CD8-positive, alpha-beta memory T cell (primary cell): ENCODE data around the gene CRPPA. TPM values are rescaled to one million over a fixed set of nuclear protein-coding genes. Genes with fewer than 3 reads are reported as not detected.

Source experiments
- CTCF ChIA-PET: fragments of 350-600 bp; sonication (Branson Sonifier 250); formaldehyde crosslinking; loops from one replicate; lab custom pipeline; 2021; ENCODE audit warnings: antibody characterized with exemption; lab: Charles Lee
- POLR2A ChIA-PET: fragments of 350-600 bp; sonication (Branson Sonifier 250); formaldehyde crosslinking; loops from one replicate; lab custom pipeline; 2021; ENCODE audit warnings: antibody characterized with exemption; lab: Charles Lee
- DNase-seq, 5 donors: peaks; one replicate each; pipeline versions ENCODE4 v3.0.0 to v3.0.0-alpha.2; 2020 to 2022; ENCODE audit warnings: mixed read lengths in 1 of 5
- H3K27ac ChIP-seq: one replicate; pipeline ENCODE4 v1.7.0; 2013; ENCODE audit warnings: low read depth, mild to moderate bottlenecking, low read length, moderate library complexity
- H3K27me3 ChIP-seq: 2 replicates; pipeline ENCODE4 v1.7.0; 2013; ENCODE audit warnings: low read length, mild to moderate bottlenecking; ENCODE audit not compliant: insufficient read depth, poor library complexity, severe bottlenecking
- H3K36me3 ChIP-seq: 2 replicates; pipeline ENCODE4 v1.7.0; 2013; ENCODE audit warnings: mild to moderate bottlenecking, low read length, moderate library complexity; ENCODE audit not compliant: insufficient read depth
- H3K4me1 ChIP-seq: 2 replicates; pipeline ENCODE4 v1.7.0; 2013; ENCODE audit warnings: mild to moderate bottlenecking, low read length, moderate library complexity; ENCODE audit not compliant: insufficient read depth
- H3K4me3 ChIP-seq: 2 replicates; pipeline ENCODE4 v1.7.0; 2013; ENCODE audit warnings: mild to moderate bottlenecking, low read length
- H3K9me3 ChIP-seq: 2 replicates; pipeline ENCODE4 v1.7.0; 2013; ENCODE audit warnings: mild to moderate bottlenecking, low read length
- H3K27ac Mint-ChIP-seq, 8 donors: one replicate each; pipeline ENCODE4 v1.8.0; 2020 to 2021; ENCODE audit warnings: mixed read lengths in 8 of 8, mild to moderate bottlenecking in 6 of 8, inconsistent platforms in 3 of 8, moderate library complexity in 3 of 8
- H3K27me3 Mint-ChIP-seq, 2 donors: one replicate each; pipeline ENCODE4 v1.8.0; 2020 to 2021; ENCODE audit warnings: mixed read lengths in 2 of 2, mild to moderate bottlenecking in 1 of 2, moderate library complexity in 1 of 2
- H3K36me3 Mint-ChIP-seq, 3 donors: one replicate each; pipeline ENCODE4 v1.8.0; 2020 to 2021; ENCODE audit warnings: mixed read lengths in 3 of 3, inconsistent platforms in 1 of 3, mild to moderate bottlenecking in 1 of 3
- H3K4me1 Mint-ChIP-seq, 3 donors: one replicate each; pipeline ENCODE4 v1.8.0; 2020 to 2021; ENCODE audit warnings: mixed read lengths in 3 of 3, inconsistent platforms in 1 of 3, mild to moderate bottlenecking in 1 of 3
- H3K4me3 Mint-ChIP-seq, 7 donors: one replicate each; pipeline ENCODE4 v1.8.0; 2020 to 2021; ENCODE audit warnings: mixed read lengths in 7 of 7, mild to moderate bottlenecking in 6 of 7, moderate library complexity in 4 of 7, inconsistent platforms in 2 of 7
- H3K9me3 Mint-ChIP-seq, 5 donors: one replicate each; pipeline ENCODE4 v1.8.0; 2020 to 2022; ENCODE audit warnings: mixed read lengths in 5 of 5, mild to moderate bottlenecking in 3 of 5, moderate library complexity in 2 of 5, inconsistent platforms in 1 of 5
- polyA plus RNA-seq: library from polyadenylated mRNA; unstranded; fragments of 300-500 nt; fragmentation: Illumina TruSeq; gene quantifications from one replicate; pipeline ENCODE4 v1.2.3, GENCODE V29; 2021
- total RNA-seq, 2 experiments: library from RNA; stranded (reverse); gene quantifications; one replicate each; pipeline ENCODE4 v1.2.3, GENCODE V29; 2021

Gene CRPPA
- total and polyA plus RNA-seq, 3 experiments from 2014 or later, result 0.32 to 1.8 (median 1.6) TPM

- no peaks in the 10 kb centered on the region for H3K4me1 ChIP-seq
- no peaks in the 10 kb centered on the region for H3K27me3 ChIP-seq
- Mint-ChIP-seq H3K4me3 (no peak overlapping the region), H3K4me1 (peaks cover 0 to 5% (median 0%) of the 10 kb centered on the region in 3 donors), H3K9me3 (peaks cover 18 to 32% (median 25%) of the 10 kb centered on the region in 5 donors), H3K27me3 (no peaks in the 10 kb centered on the region), H3K36me3 (peaks cover 0 to 27% (median 17%) of the 10 kb centered on the region in 3 donors), H3K27ac (no peak overlapping the region)
- no peaks in the 10 kb centered on the region for H3K36me3 ChIP-seq
- no peak overlapping the region for H3K27ac ChIP-seq
- CTCF ChIA-PET, result no interaction called here
- peak in 1 of 5 donors; percentile 38 for DNase-seq
- peaks cover 9% of the 10 kb centered on the region for H3K9me3 ChIP-seq
- POLR2A ChIA-PET, result no interaction called here
- H3K4me3 ChIP-seq, result no peak overlapping the region
These were observed 21.1 kb downstream of the CRPPA start for GRCh38 chr7:16399916-16400892.

- Mint-ChIP-seq H3K4me3 (no peak overlapping the region), H3K27ac (peak overlapping the region in 1 of 8 donors; percentile 32), H3K4me1 (peaks cover 0 to 5% (median 0%) of the 10 kb centered on the region in 3 donors), H3K27me3 (no peaks in the 10 kb centered on the region), H3K36me3 (peaks cover under 1 to 26% (median 17%) of the 10 kb centered on the region in 3 donors), H3K9me3 (peaks cover 18 to 32% (median 25%) of the 10 kb centered on the region in 5 donors)
- CTCF ChIA-PET, result no interaction called here
- H3K4me1 ChIP-seq, result no peaks in the 10 kb centered on the region
- H3K36me3 ChIP-seq, result no peaks in the 10 kb centered on the region
- POLR2A ChIA-PET, result no interaction called here
- no peaks in the 10 kb centered on the region for H3K27me3 ChIP-seq
- H3K9me3 ChIP-seq, result peaks cover 9% of the 10 kb centered on the region
- H3K4me3 ChIP-seq, result no peak overlapping the region
- H3K27ac ChIP-seq, result no peak overlapping the region
- peak in 1 of 5 donors; percentile 37 for DNase-seq
These were observed 22.0 kb downstream of the CRPPA start for GRCh38 chr7:16399265-16399831.

GRCh38 chr7:16398146-16399017 is 23.0 kb downstream of the CRPPA start:
- Mint-ChIP-seq H3K27me3 (no peaks in the 10 kb centered on the region), H3K27ac (no peak overlapping the region), H3K9me3 (peaks cover 18 to 30% (median 25%) of the 10 kb centered on the region in 5 donors), H3K4me3 (no peak overlapping the region), H3K4me1 (peaks cover 0 to 5% (median 0%) of the 10 kb centered on the region in 3 donors), H3K36me3 (peaks cover 2 to 24% (median 14%) of the 10 kb centered on the region in 3 donors)
- Histone ChIP-seq H3K4me3 (no peak overlapping the region), H3K36me3 (no peaks in the 10 kb centered on the region), H3K9me3 (peaks cover 9% of the 10 kb centered on the region), H3K4me1 (no peaks in the 10 kb centered on the region), H3K27ac (no peak overlapping the region), H3K27me3 (no peaks in the 10 kb centered on the region)
- peak in 1 of 5 donors; percentile 40 for DNase-seq
- CTCF ChIA-PET, result no interaction called here
- POLR2A ChIA-PET, result no interaction called here

GRCh38 chr7:16397501-16398145 is 23.7 kb downstream of the CRPPA start:
- ChIA-PET CTCF (no interaction called here), POLR2A (no interaction called here)
- H3K9me3 ChIP-seq, result peaks cover 9% of the 10 kb centered on the region
- no peaks in the 10 kb centered on the region for H3K4me1 ChIP-seq
- no peak overlapping the region for H3K4me3 ChIP-seq
- peaks cover 0 to 5% (median 0%) of the 10 kb centered on the region in 3 donors for H3K4me1 Mint-ChIP-seq
- H3K4me3 Mint-ChIP-seq, result no peak overlapping the region
- H3K27ac Mint-ChIP-seq, result no peak overlapping the region
- no peak for DNase-seq
- H3K27ac ChIP-seq, result no peak overlapping the region
- peaks cover 2 to 17% (median 8%) of the 10 kb centered on the region in 3 donors for H3K36me3 Mint-ChIP-seq
- no peaks in the 10 kb centered on the region for H3K36me3 ChIP-seq
- peaks cover 13 to 25% (median 22%) of the 10 kb centered on the region in 5 donors for H3K9me3 Mint-ChIP-seq
- no peaks in the 10 kb centered on the region for H3K27me3 ChIP-seq
- H3K27me3 Mint-ChIP-seq, result no peaks in the 10 kb centered on the region

- Mint-ChIP-seq H3K9me3 (peaks cover 10 to 20% (median 17%) of the 10 kb centered on the region in 5 donors), H3K27ac (peak overlapping the region in 2 of 8 donors; percentile 35 to 75), H3K36me3 (peaks cover 2 to 10% (median 2%) of the 10 kb centered on the region in 3 donors), H3K4me1 (peaks cover 0 to 5% (median 0%) of the 10 kb centered on the region in 3 donors), H3K27me3 (no peaks in the 10 kb centered on the region), H3K4me3 (no peak overlapping the region)
- POLR2A ChIA-PET, result no interaction called here
- no peak overlapping the region for H3K4me3 ChIP-seq
- H3K27me3 ChIP-seq, result no peaks in the 10 kb centered on the region
- H3K4me1 ChIP-seq, result no peaks in the 10 kb centered on the region
- H3K36me3 ChIP-seq, result no peaks in the 10 kb centered on the region
- H3K27ac ChIP-seq, result no peak overlapping the region
- CTCF ChIA-PET, result no interaction called here
- DNase-seq, result no peak
- H3K9me3 ChIP-seq, result peaks cover 9% of the 10 kb centered on the region
These were observed 24.4 kb downstream of the CRPPA start for GRCh38 chr7:16396766-16397500.

- Mint-ChIP-seq H3K4me3 (no peak overlapping the region), H3K4me1 (peaks cover 0 to 5% (median 0%) of the 10 kb centered on the region in 3 donors), H3K9me3 (peaks cover 6 to 18% (median 8%) of the 10 kb centered on the region in 5 donors), H3K27ac (no peak overlapping the region), H3K36me3 (peaks cover 0 to 5% (median 2%) of the 10 kb centered on the region in 3 donors), H3K27me3 (peaks cover 0 to 2% of the 10 kb centered on the region in 2 donors)
- ChIA-PET CTCF (interaction anchor here (1.0 to 1.2 kb wide), 2 partner anchors 36 to 169 kb away, joined by 3 to 4 read pairs; no protein-coding TSS in a partner anchor), POLR2A (no interaction called here)
- no peak overlapping the region for H3K27ac ChIP-seq
- DNase-seq, result no peak
- H3K36me3 ChIP-seq, result no peaks in the 10 kb centered on the region
- no peaks in the 10 kb centered on the region for H3K4me1 ChIP-seq
- no peak overlapping the region for H3K4me3 ChIP-seq
- H3K27me3 ChIP-seq, result no peaks in the 10 kb centered on the region
- H3K9me3 ChIP-seq, result peaks cover 9% of the 10 kb centered on the region
These were observed 26.2 kb downstream of the CRPPA start for GRCh38 chr7:16395121-16395520.
